Astrocyte (in vitro differentiated cells and primary cell): ENCODE results near the gene EPB41L1. TPM values are rescaled to one million over a fixed set of nuclear protein-coding genes. Genes with fewer than 3 reads are reported as not detected.

Experiments
- DNase-seq: peaks from one replicate; pipeline ENCODE4 v3.0.0-alpha.2; 2010; ENCODE audit warnings: low read depth
- FAIRE-seq: peaks from 2 replicates; lab custom pipeline; 2011; peaks lifted over from hg19 to GRCh38; lab: Jason Lieb, UNC
- H2AFZ ChIP-seq: 2 replicates; pipeline ENCODE4 v1.6.0; 2012; ENCODE audit warnings: low read depth, low read length, inconsistent platforms
- H3K27ac ChIP-seq: 2 replicates; pipeline ENCODE4 v1.5.1; 2011; ENCODE audit warnings: low read depth, low read length, inconsistent platforms
- H3K27me3 ChIP-seq: 2 replicates; pipeline ENCODE4 v1.6.0; 2011; ENCODE audit warnings: low read length, inconsistent platforms; ENCODE audit not compliant: insufficient read depth
- H3K36me3 ChIP-seq: 2 replicates; pipeline ENCODE4 v1.5.1; 2011; ENCODE audit warnings: low read length, inconsistent platforms; ENCODE audit not compliant: insufficient read depth
- H3K4me1 ChIP-seq: 2 replicates; pipeline ENCODE4 v1.5.1; 2011; ENCODE audit warnings: low read length, inconsistent platforms; ENCODE audit not compliant: insufficient read depth
- H3K4me2 ChIP-seq: 2 replicates; pipeline ENCODE4 v1.6.0; 2012; ENCODE audit warnings: low read length, inconsistent platforms
- H3K4me3 ChIP-seq: 2 replicates; pipeline ENCODE4 v1.5.1; 2011; ENCODE audit warnings: low read depth, mild to moderate bottlenecking, low read length, inconsistent platforms; ENCODE audit not compliant: insufficient read depth
- H3K79me2 ChIP-seq: 2 replicates; pipeline ENCODE4 v1.6.0; 2012; ENCODE audit warnings: mild to moderate bottlenecking, low read length, inconsistent platforms; ENCODE audit not compliant: insufficient read depth
- H3K9ac ChIP-seq: 2 replicates; pipeline ENCODE4 v1.6.0; 2012; ENCODE audit warnings: mild to moderate bottlenecking, low read length, inconsistent platforms
- H3K9me3 ChIP-seq: 2 replicates; pipeline ENCODE4 v1.5.1; 2012; ENCODE audit warnings: low read depth, mild to moderate bottlenecking, low read length, inconsistent platforms; ENCODE audit not compliant: insufficient read depth
- H4K20me1 ChIP-seq: 2 replicates; pipeline ENCODE4 v1.6.0; 2012; ENCODE audit warnings: low read length, inconsistent platforms; ENCODE audit not compliant: insufficient read depth
- H3K27ac Mint-ChIP-seq: one replicate; pipeline ENCODE4 v1.8.0; 2021; ENCODE audit warnings: mild to moderate bottlenecking, mixed read lengths; ENCODE audit not compliant: unreplicated experiment
- H3K27me3 Mint-ChIP-seq: one replicate; pipeline ENCODE4 v1.8.0; 2021; ENCODE audit warnings: low read depth, mixed read lengths; ENCODE audit not compliant: unreplicated experiment
- H3K36me3 Mint-ChIP-seq: one replicate; pipeline ENCODE4 v1.8.0; 2021; ENCODE audit warnings: low read depth, mixed read lengths; ENCODE audit not compliant: unreplicated experiment
- H3K4me1 Mint-ChIP-seq: one replicate; pipeline ENCODE4 v1.8.0; 2021; ENCODE audit warnings: low read depth, mixed read lengths; ENCODE audit not compliant: unreplicated experiment
- H3K4me3 Mint-ChIP-seq: one replicate; pipeline ENCODE4 v1.8.0; 2021; ENCODE audit warnings: mild to moderate bottlenecking, moderate library complexity, mixed read lengths; ENCODE audit not compliant: unreplicated experiment
- H3K9me3 Mint-ChIP-seq: one replicate; pipeline ENCODE4 v1.8.0; 2021; ENCODE audit warnings: mild to moderate bottlenecking, mixed read lengths; ENCODE audit not compliant: unreplicated experiment
- CTCF ChIP-seq: IDR thresholded peaks from 2 replicates; pipeline ENCODE4 v1.5.1; 2011; ENCODE audit warnings: low read depth, mild to moderate bottlenecking, inconsistent platforms, low read length, moderate library complexity; ENCODE audit not compliant: insufficient read depth
- EZH2 ChIP-seq: IDR thresholded peaks from 2 replicates; pipeline ENCODE4 v1.6.1; 2012; ENCODE audit warnings: mild to moderate bottlenecking, low read length, inconsistent platforms; ENCODE audit not compliant: insufficient read depth
- total RNA-seq: library from RNA; stranded (reverse); gene quantifications from 2 replicates; pipeline ENCODE4 v1.2.1, GENCODE V29; 2021

The EPB41L1 gene
- total RNA-seq, 1 donor from 2014 or later = 39.4 TPM

- no peaks in the 10 kb centered on the region for H3K27me3 ChIP-seq
- Mint-ChIP-seq H3K27ac (no peak overlapping the region), H3K9me3 (no peaks in the 10 kb centered on the region), H3K4me3 (no peak overlapping the region), H3K36me3 (peaks cover 30% of the 10 kb centered on the region), H3K27me3 (peaks cover 8% of the 10 kb centered on the region), H3K4me1 (peaks cover 6% of the 10 kb centered on the region)
- H3K36me3 ChIP-seq = no peaks in the 10 kb centered on the region
- H3K9ac ChIP-seq = no peak overlapping the region
- H4K20me1 ChIP-seq = no peaks in the 10 kb centered on the region
- H3K27ac ChIP-seq = no peak overlapping the region
- TF ChIP-seq EZH2 = no peak
- TF ChIP-seq CTCF = no peak
- no peak for FAIRE-seq
- H3K79me2 ChIP-seq = no peaks in the 10 kb centered on the region
- H2AFZ ChIP-seq = no peak overlapping the region
- H3K4me3 ChIP-seq = no peak overlapping the region
- no peak overlapping the region for H3K4me2 ChIP-seq
- H3K9me3 ChIP-seq = no peaks in the 10 kb centered on the region
- no peaks in the 10 kb centered on the region for H3K4me1 ChIP-seq
- no peak for DNase-seq
Measured at GRCh38 chr20:36208257-36208656, 53.7 kb downstream of the EPB41L1 start.

GRCh38 chr20:36210436-36211021 is 56.0 kb downstream of the EPB41L1 start:
- Mint-ChIP-seq H3K4me1 (peaks cover 6% of the 10 kb centered on the region), H3K36me3 (peaks cover 29% of the 10 kb centered on the region), H3K9me3 (no peaks in the 10 kb centered on the region), H3K4me3 (no peak overlapping the region), H3K27me3 (peaks cover 8% of the 10 kb centered on the region), H3K27ac (no peak overlapping the region)
- no peak overlapping the region for H3K9ac ChIP-seq
- no peak overlapping the region for H2AFZ ChIP-seq
- H3K27me3 ChIP-seq = no peaks in the 10 kb centered on the region
- no peak overlapping the region for H3K4me2 ChIP-seq
- H3K9me3 ChIP-seq = no peaks in the 10 kb centered on the region
- H3K4me3 ChIP-seq = no peak overlapping the region
- H4K20me1 ChIP-seq = no peaks in the 10 kb centered on the region
- H3K27ac ChIP-seq = no peak overlapping the region
- TF ChIP-seq EZH2 (no peak), CTCF (no peak)
- no peaks in the 10 kb centered on the region for H3K36me3 ChIP-seq
- FAIRE-seq (no peak), DNase-seq (peak; percentile 3)
- H3K79me2 ChIP-seq = no peaks in the 10 kb centered on the region
- H3K4me1 ChIP-seq = no peaks in the 10 kb centered on the region

- Histone ChIP-seq H3K79me2 (no peaks in the 10 kb centered on the region), H3K27me3 (no peaks in the 10 kb centered on the region), H3K4me2 (no peak overlapping the region), H3K4me1 (no peaks in the 10 kb centered on the region), H3K9ac (no peak overlapping the region), H3K4me3 (no peak overlapping the region), H3K9me3 (no peaks in the 10 kb centered on the region), H3K27ac (no peak overlapping the region), H3K36me3 (no peaks in the 10 kb centered on the region), H2AFZ (no peak overlapping the region), H4K20me1 (no peaks in the 10 kb centered on the region)
- Mint-ChIP-seq H3K9me3 (no peaks in the 10 kb centered on the region), H3K4me3 (no peak overlapping the region), H3K36me3 (peaks cover 23% of the 10 kb centered on the region), H3K27me3 (peaks cover 6% of the 10 kb centered on the region), H3K4me1 (peaks cover 6% of the 10 kb centered on the region), H3K27ac (no peak overlapping the region)
- DNase-seq (no peak), FAIRE-seq (no peak)
- TF ChIP-seq CTCF (no peak), EZH2 (no peak)
Measured at GRCh38 chr20:36213362-36213761, 58.8 kb downstream of the EPB41L1 start.
